Coronary artery (tissue), 2 donors: ENCODE measurements around the gene TMCO4.

ENCODE experiments used
- DNase-seq: peaks from one replicate; pipeline ENCODE4 v3.0.0-alpha.2; 2017; ENCODE audit warnings: low spot score
- H3K27ac ChIP-seq, 2 donors: fragments of 200-600 bp; sonication (generic); one replicate each; pipeline ENCODE4 v1.5.1; 2016 to 2019
- H3K4me3 ChIP-seq: fragments of 200-600 bp; sonication (generic); 2 replicates; pipeline ENCODE4 v1.5.1; 2016; ENCODE audit warnings: mild to moderate bottlenecking, moderate library complexity
- TF ChIP-seq, protein P1 (sequence below): fragments of 200-600 bp; sonication (generic); IDR thresholded peaks from one replicate; pipeline ENCODE4 v1.5.1; 2019; ENCODE audit warnings: antibody characterized with exemption

The TMCO4 gene

DNA sequence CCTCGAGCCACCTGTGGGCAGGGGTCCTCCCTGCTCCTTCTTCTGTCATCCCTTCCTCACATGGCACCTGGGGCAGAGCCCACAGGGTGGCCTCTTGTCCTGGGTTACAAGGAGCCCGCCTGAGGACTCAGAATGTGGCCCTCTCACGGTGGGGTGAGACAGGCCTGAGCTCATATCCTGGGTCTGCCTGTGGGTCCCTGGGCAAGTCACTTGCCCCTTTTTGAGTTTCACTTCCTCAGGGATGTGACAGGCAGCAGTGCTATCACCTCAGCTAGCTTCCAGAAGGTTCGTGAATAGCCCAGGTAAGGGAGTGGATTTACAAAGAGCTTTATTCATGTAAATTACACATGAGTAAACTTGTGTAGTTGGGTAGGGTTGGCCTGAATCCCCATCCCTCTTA lies 101.5 kb downstream of the TMCO4 start:
- H3K4me3 ChIP-seq: no peak overlapping the region
- TF ChIP-seq, protein P1, sequence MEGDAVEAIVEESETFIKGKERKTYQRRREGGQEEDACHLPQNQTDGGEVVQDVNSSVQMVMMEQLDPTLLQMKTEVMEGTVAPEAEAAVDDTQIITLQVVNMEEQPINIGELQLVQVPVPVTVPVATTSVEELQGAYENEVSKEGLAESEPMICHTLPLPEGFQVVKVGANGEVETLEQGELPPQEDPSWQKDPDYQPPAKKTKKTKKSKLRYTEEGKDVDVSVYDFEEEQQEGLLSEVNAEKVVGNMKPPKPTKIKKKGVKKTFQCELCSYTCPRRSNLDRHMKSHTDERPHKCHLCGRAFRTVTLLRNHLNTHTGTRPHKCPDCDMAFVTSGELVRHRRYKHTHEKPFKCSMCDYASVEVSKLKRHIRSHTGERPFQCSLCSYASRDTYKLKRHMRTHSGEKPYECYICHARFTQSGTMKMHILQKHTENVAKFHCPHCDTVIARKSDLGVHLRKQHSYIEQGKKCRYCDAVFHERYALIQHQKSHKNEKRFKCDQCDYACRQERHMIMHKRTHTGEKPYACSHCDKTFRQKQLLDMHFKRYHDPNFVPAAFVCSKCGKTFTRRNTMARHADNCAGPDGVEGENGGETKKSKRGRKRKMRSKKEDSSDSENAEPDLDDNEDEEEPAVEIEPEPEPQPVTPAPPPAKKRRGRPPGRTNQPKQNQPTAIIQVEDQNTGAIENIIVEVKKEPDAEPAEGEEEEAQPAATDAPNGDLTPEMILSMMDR: no peak
- DNase-seq: no peak
- no peak overlapping the region for H3K27ac ChIP-seq

DNA sequence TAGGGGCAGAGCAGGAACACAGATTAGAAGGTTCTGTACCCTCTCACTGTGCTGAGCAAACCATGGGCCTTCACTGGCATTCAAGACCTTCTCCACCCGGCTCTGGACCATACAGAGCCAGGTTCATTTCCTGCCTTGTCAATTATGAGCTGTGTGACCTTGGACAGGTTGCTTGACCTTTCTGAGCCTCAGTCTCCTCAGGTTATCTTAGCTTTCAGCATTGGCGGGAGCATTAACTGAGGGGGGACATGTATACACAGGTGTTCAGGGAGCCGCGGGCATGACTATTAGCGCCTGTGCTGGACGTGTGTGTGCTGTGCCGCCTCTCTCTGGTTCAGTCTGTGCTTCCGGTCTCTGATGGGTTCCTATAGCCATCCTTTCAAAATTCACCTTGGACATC lies 102.9 kb downstream of the TMCO4 start:
- Histone ChIP-seq H3K4me3 (no peak overlapping the region), H3K27ac (no peak overlapping the region)
- TF ChIP-seq, protein P1: no peak
- DNase-seq: no peak

DNA sequence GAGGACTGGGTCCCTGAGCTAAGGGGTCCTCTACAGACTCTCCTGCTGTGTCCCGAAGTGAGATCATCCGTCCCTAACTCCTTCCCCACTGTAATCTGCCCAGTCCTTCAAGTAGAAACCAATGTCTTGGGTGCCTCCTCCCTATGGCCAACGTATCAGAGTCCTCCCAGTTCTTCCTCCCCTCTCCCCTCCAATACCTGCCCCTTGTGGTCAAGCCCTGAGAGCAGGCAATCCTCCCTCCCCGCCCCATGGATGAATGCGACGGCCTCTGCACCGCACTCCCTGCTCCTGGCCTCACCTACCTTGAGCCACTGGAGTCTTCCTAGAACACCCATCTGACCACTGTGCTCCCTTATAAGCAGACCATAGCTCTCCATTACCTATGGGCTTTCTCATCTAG lies 103.9 kb downstream of the TMCO4 start:
- no peak overlapping the region for H3K27ac ChIP-seq
- no peak for DNase-seq
- TF ChIP-seq, protein P1: no peak
- no peak overlapping the region for H3K4me3 ChIP-seq

DNA sequence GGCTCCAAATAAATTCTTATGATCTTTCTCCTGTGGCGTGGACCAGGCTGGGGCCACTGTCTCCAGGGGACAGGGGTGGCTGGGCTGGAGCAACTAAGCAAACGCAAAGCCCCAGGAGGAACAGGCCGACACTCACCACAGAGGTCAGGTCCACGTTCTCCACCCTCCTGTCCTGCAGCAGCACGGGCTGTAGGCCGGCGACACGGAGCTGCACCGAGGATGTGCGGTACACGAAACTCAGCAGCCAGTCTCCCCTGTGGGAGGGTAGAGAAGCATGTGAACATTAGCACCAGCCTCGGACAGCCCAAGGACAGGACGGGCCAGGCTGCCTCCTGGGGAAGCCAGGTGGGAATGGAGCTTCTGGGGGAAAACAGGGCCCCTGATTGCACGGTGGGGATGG lies 105.4 kb downstream of the TMCO4 start:
- TF ChIP-seq, protein P1: no peak
- DNase-seq: no peak
- Histone ChIP-seq H3K27ac (no peak overlapping the region), H3K4me3 (no peak overlapping the region)

DNA sequence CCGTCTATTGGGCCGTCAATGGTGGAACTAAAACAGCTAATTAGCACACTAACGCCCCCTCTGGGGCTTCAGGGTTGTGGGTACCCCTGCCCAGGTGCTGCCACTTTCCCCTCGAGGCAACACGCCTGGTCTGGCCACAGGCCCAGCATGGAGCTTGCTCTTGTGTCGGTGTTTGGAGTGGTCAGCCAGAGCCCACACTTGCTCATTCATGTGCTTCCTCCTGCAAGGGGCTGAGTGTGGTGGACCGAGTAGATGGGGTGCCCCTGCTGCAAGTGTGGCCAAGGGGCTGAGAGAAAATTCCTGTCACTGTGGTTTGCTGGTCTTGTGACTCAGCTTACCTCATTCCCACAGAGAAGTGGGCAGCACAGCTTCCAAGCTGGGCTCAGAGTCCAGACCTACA lies 109.4 kb downstream of the TMCO4 start:
- TF ChIP-seq, protein P1: no peak
- DNase-seq: no peak
- H3K4me3 ChIP-seq: no peak overlapping the region
- H3K27ac ChIP-seq: no peak overlapping the region

DNA sequence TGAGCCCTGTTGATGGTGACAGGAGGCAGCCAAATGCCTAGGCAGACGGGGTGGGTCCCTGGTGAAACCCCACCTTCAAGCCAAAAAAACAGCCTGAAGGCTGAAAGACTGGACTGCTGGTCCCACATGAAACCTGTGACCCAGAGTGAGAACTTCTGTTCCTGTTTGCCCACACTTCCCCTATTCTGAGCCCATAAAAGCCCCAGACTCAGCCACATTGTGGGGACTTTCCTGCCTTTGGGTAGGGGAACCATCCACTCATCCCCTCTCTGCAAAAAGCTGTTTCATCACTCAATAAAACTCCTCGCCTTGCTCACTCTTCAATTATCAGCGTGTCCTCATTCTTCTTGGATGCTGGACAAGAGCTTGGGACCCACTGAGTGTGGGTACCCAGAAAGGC lies 109.9 kb downstream of the TMCO4 start:
- no peak overlapping the region for H3K4me3 ChIP-seq
- H3K27ac ChIP-seq: no peak overlapping the region
- TF ChIP-seq, protein P1: no peak
- no peak for DNase-seq

DNA sequence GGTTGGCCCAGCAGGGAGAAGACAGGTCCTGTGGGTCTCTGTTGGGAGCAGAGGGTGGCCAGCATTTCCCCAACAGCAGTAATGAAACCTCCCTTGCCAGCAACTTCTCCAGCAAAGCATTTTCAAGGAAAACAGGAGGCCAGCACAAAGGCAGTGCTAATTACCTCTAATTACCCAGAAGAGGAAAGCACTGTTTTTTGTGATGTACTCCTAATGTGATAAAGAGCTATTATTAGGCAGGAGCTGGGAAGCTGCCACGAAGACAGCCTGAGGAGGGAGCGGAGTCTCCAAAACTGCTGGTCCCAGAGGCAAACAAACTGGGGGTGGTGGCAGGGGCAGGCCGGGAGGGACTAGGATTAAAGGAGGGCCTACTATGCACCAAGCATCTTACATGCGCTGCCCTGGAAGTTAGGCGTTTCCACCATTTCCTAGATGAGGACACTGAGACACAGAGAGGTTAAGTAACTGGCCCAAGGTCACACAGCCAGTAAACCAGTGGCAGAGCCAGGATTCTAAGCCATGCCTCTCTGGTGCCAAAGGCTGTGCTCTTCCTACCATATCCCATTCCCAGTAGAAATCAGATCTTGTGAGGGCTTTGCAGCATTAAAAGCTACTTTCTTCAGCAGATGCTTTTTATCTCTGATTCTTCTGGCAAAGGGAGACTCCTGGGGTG lies 110.5 kb downstream of the TMCO4 start:
- no peak overlapping the region for H3K4me3 ChIP-seq
- DNase-seq: no peak
- H3K27ac ChIP-seq: no peak overlapping the region
- TF ChIP-seq, protein P1: no peak
